ENCODE measurements around the gene RECK.

- TF ChIP-seq POLR2A (IDR thresholded peaks at IDR 0.05; ENCODE audit: low read length) (peak; percentile 25), GATA1 (IDR thresholded peaks at IDR 0.05; ENCODE audit: low read depth, low read length) (no peak)
Observed at GRCh38 chr9:36151316-36152210, 114.8 kb downstream of the RECK start.
